Right atrium auricular region (tissue), 2 donors: ENCODE data around the gene KLRD1. TPM values are rescaled to one million over a fixed set of nuclear protein-coding genes. Genes with fewer than 3 reads are reported as not detected.

ENCODE experiments used
- DNase-seq: peaks from one replicate; pipeline ENCODE4 v3.0.0-alpha.2; 2019; ENCODE audit warnings: low spot score
- H3K27ac ChIP-seq, 2 donors: fragments of 200-600 bp; sonication (generic); 1 replicate in 1 of 2; 2 replicates in 1 of 2; pipeline ENCODE4 v1.5.1; 2016 to 2019
- H3K27me3 ChIP-seq, 2 donors: fragments of 200-600 bp; sonication (generic); one replicate each; pipeline versions ENCODE4 v1.5.1 to v1.6.0; 2017 to 2019
- H3K36me3 ChIP-seq: fragments of 200-600 bp; sonication (generic); one replicate; pipeline ENCODE4 v1.5.1; 2016
- H3K4me1 ChIP-seq, 2 donors: fragments of 200-600 bp; sonication (generic); one replicate each; pipeline versions ENCODE4 v1.5.1 to v1.6.0; 2017 to 2019
- H3K4me3 ChIP-seq, 2 donors: fragments of 200-600 bp; sonication (generic); 1 replicate in 1 of 2; 2 replicates in 1 of 2; pipeline ENCODE4 v1.5.1; 2017 to 2019; ENCODE audit warnings: mild to moderate bottlenecking in 1 of 2, moderate library complexity in 1 of 2
- H3K9me3 ChIP-seq, 2 donors: fragments of 200-600 bp; sonication (generic); one replicate each; pipeline ENCODE4 v1.5.1; 2019
- total RNA-seq, 2 donors: library from RNA; depleted of rRNA; stranded (reverse); fragments of >200 nt; gene quantifications; one replicate each; pipeline ENCODE4 v1.1.0, GENCODE V29; 2016
- TF ChIP-seq, protein P1 (sequence below), 2 donors: fragments of 200-600 bp; sonication (generic); IDR thresholded peaks; one replicate each; pipeline ENCODE4 v1.5.1; 2019; ENCODE audit warnings: antibody characterized with exemption in 2 of 2

The KLRD1 gene
- total RNA-seq, 2 donors from 2014 or later, result 0.82 to 0.94 TPM

DNA sequence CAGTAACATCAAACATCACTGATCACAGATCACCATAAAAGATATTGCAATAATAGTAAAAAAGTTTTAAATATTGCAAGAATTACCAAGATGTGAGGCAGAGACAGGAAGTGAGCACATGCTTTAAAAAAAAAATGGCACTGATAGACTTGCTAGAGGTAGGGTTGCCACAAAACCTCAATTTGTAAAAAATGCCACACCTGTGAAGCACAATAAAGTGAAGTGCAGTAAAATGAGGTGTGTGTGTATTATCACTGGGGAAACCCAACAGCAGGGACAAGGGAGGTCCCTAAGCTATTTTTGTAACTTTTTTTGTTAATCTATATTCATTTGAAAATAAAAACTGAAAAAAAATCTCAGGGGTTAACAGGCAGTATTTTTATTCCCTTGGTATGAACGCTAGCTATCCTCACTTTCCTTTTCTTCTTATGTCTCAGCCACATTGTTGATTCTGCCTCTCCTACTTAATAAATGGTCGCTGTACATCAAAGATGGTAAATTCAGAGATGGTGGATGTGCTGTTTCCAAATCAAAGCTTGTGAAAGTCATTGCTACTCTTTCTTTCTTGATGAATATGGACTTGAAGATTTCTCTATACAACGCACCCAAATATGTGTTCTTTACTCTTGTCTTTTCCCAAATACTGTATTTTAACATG is 14.0 kb upstream of the KLRD1 start:
- Histone ChIP-seq H3K36me3 (no peaks in the 10 kb centered on the region), H3K4me1 (no peaks in the 10 kb centered on the region), H3K27ac (no peak overlapping the region), H3K9me3 (no peaks in the 10 kb centered on the region), H3K4me3 (no peak overlapping the region), H3K27me3 (no peaks in the 10 kb centered on the region)
- DNase-seq, result no peak
- TF ChIP-seq, protein P1, sequence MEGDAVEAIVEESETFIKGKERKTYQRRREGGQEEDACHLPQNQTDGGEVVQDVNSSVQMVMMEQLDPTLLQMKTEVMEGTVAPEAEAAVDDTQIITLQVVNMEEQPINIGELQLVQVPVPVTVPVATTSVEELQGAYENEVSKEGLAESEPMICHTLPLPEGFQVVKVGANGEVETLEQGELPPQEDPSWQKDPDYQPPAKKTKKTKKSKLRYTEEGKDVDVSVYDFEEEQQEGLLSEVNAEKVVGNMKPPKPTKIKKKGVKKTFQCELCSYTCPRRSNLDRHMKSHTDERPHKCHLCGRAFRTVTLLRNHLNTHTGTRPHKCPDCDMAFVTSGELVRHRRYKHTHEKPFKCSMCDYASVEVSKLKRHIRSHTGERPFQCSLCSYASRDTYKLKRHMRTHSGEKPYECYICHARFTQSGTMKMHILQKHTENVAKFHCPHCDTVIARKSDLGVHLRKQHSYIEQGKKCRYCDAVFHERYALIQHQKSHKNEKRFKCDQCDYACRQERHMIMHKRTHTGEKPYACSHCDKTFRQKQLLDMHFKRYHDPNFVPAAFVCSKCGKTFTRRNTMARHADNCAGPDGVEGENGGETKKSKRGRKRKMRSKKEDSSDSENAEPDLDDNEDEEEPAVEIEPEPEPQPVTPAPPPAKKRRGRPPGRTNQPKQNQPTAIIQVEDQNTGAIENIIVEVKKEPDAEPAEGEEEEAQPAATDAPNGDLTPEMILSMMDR (IDR thresholded peaks at IDR 0.05), result no peak

DNA sequence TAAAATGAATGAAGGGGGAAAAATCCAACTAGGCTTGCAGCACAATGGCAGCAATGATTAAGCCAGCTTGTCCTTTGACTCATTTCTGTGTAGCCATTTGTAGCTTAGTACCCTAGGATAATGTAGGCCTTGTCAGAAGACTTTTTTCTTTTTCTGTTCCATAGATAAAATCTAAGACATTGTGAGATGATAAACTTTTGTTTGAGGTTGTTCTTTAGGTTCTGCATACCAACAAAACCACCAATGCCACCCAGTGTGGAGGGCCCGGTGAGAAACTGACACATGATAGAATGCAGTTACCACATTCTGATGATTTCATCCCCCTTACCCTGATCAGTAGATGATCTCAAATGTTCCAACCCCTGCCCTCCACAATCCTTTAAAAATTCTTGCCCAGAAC is 6.6 kb upstream of the KLRD1 start:
- Histone ChIP-seq H3K27ac (no peak overlapping the region), H3K4me1 (no peaks in the 10 kb centered on the region), H3K4me3 (no peak overlapping the region), H3K9me3 (no peaks in the 10 kb centered on the region), H3K27me3 (no peaks in the 10 kb centered on the region), H3K36me3 (no peaks in the 10 kb centered on the region)
- TF ChIP-seq, protein P1 (IDR thresholded peaks at IDR 0.05), result no peak
- DNase-seq, result no peak

DNA sequence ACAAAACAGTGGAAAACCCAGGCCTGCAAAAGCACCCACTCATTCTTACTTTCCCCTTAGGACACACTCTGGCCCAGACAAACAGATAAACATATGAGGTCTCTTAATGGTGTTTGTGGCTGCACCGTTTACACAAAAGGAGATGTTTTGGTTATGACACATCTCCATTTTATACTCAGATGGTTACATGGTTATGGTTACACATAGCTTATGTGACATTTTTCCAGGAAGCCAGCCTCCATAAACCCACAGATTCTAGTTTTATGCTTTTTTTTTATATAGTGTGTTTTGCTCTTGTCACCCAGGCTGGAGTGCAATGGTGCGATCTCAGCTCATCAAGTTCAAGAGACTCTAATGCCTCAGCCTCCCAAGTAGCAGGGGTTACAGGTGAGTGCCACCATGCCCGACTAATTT is 3.5 kb upstream of the KLRD1 start:
- Histone ChIP-seq H3K4me3 (no peak overlapping the region), H3K4me1 (no peaks in the 10 kb centered on the region), H3K27ac (no peak overlapping the region), H3K27me3 (no peaks in the 10 kb centered on the region), H3K9me3 (no peaks in the 10 kb centered on the region), H3K36me3 (no peaks in the 10 kb centered on the region)
- TF ChIP-seq, protein P1 (IDR thresholded peaks at IDR 0.05), result no peak
- no peak for DNase-seq

DNA sequence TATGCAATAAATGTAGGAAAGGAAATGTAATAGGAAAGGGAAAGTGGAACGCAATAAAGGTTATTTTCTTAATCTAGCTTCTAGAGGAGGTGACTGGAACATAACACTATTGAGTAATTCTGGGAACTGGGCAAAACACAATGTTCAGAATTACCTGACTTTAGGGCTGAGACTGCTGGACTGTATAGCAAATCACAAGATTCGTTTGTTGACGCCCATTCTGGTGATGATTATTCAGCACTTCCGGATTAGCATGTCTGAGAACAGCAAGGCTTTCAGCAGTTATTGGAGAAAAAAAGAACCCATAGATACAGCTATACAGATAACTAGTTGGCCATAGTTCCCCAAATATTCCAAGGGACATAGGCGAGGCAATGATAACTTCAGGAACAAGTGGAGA is 2.3 kb upstream of the KLRD1 start:
- H3K36me3 ChIP-seq, result no peaks in the 10 kb centered on the region
- no peaks in the 10 kb centered on the region for H3K9me3 ChIP-seq
- TF ChIP-seq, protein P1 (IDR thresholded peaks at IDR 0.05), result no peak
- DNase-seq, result no peak
- H3K27me3 ChIP-seq, result no peaks in the 10 kb centered on the region
- no peaks in the 10 kb centered on the region for H3K4me1 ChIP-seq
- H3K27ac ChIP-seq, result no peak overlapping the region
- no peak overlapping the region for H3K4me3 ChIP-seq

DNA sequence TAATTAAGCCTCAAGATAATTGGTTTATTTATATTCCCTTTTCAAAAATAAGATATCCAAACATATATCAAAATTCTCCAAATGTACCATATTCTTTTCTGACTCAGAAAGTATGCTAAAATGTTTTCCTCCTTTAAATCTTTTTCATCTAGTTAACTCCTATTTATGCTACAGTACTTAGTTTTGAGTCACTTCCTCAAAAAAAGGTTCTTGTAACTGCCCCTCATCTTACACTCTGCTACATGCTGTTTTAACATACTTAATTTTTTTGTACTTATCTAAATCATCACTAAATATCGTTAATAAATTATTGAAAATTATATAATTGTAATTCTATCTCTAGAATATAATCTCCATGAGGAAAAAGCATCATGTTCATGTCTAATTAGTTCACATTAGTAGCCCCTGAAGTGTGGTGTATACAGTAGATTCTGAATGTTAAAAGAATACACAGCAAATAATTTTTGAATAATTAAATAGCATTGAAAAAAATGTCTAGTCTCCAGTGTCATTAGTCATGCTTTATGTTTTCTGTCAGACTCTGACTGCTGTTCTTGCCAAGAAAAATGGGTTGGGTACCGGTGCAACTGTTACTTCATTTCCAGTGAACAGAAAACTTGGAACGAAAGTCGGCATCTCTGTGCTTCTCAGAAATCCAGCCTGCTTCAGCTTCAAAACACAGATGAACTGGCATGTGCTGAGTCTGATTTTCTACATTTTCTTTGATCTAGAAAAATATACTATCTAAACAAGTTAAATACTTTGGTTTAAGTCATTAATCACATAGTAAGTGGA is 3.5 kb downstream of the KLRD1 start:
- DNase-seq, result no peak
- no peak overlapping the region for H3K4me3 ChIP-seq
- no peaks in the 10 kb centered on the region for H3K9me3 ChIP-seq
- TF ChIP-seq, protein P1 (IDR thresholded peaks at IDR 0.05), result no peak
- H3K27ac ChIP-seq, result no peak overlapping the region
- H3K36me3 ChIP-seq, result no peaks in the 10 kb centered on the region
- H3K4me1 ChIP-seq, result no peaks in the 10 kb centered on the region
- no peaks in the 10 kb centered on the region for H3K27me3 ChIP-seq
